Choroid plexus epithelial cell (primary cell): ENCODE data around the gene KIF21B.
"Not testable (repeated sequence)": the region's sequence is repeated elsewhere in the genome, so short reads cannot be mapped to it uniquely, and the experiment has no call there.

ENCODE experiments used
- DNase-seq: peaks from one replicate; pipeline ENCODE4 v3.0.0-alpha.2; 2010; ENCODE audit warnings: low read depth
- H3K4me3 ChIP-seq: 2 replicates; pipeline ENCODE4 v1.5.1; 2011; ENCODE audit warnings: low read depth, mild to moderate bottlenecking, control low read depth, low read length, moderate library complexity
- CTCF ChIP-seq: conservative IDR thresholded peaks from 2 replicates; pipeline ENCODE4 v1.5.1; 2011; ENCODE audit warnings: low read depth, mild to moderate bottlenecking, control low read depth, inconsistent platforms, low read length, moderate library complexity

The KIF21B gene

GRCh38 chr1:200947059-200947566, 76.4 kb downstream of the KIF21B start:
- H3K4me3 ChIP-seq = no peak overlapping the region
- no peak for DNase-seq
- no peak for TF ChIP-seq CTCF

- H3K4me3 ChIP-seq = no peak overlapping the region
- no peak for TF ChIP-seq CTCF
- DNase-seq = no peak
Measured at GRCh38 chr1:200945111-200945510, 78.4 kb downstream of the KIF21B start.

GRCh38 chr1:200938955-200939354, 84.6 kb downstream of the KIF21B start:
- no peak overlapping the region for H3K4me3 ChIP-seq
- no peak for TF ChIP-seq CTCF
- no peak for DNase-seq

- not testable (repeated sequence) for DNase-seq, H3K4me3 ChIP-seq
Measured at GRCh38 chr1:200935286-200935962, 88.1 kb downstream of the KIF21B start.

GRCh38 chr1:200934676-200935245, 88.8 kb downstream of the KIF21B start:
- no peak for TF ChIP-seq CTCF
- no peak for DNase-seq
- H3K4me3 ChIP-seq = no peak overlapping the region

GRCh38 chr1:200931776-200932175, 91.7 kb downstream of the KIF21B start:
- DNase-seq = no peak
- no peak for TF ChIP-seq CTCF

GRCh38 chr1:200930285-200930684, 93.2 kb downstream of the KIF21B start:
- DNase-seq, H3K4me3 ChIP-seq: not testable (repeated sequence)

More at GRCh38 chr1:200931776-200932175, 91.7 kb downstream of the KIF21B start:
- H3K4me3 ChIP-seq = no peak overlapping the region
